Mesothelial cell of epicardium (in vitro differentiated cells): ENCODE data around the gene SLAIN2. TPM values are rescaled to one million over a fixed set of nuclear protein-coding genes. Genes with fewer than 3 reads are reported as not detected.
A peak's percentile ranks its signal among the peaks of the same experiment; 100 is the strongest.

Experiments
- DNase-seq, 2 experiments: peaks; one replicate each; pipeline ENCODE4 v3.0.0; 2021; ENCODE audit warnings: low spot score in 2 of 2; ENCODE audit not compliant: unreplicated experiment in 2 of 2
- H3K27ac Mint-ChIP-seq: 2 replicates; pipeline ENCODE4 v1.8.0; 2021; ENCODE audit warnings: mixed read lengths
- H3K27me3 Mint-ChIP-seq: 2 replicates; pipeline ENCODE4 v1.8.0; 2021; ENCODE audit warnings: low read depth, mixed read lengths
- H3K36me3 Mint-ChIP-seq: 2 replicates; pipeline ENCODE4 v1.8.0; 2021; ENCODE audit warnings: mixed read lengths
- H3K4me1 Mint-ChIP-seq: 2 replicates; pipeline ENCODE4 v1.8.0; 2021; ENCODE audit warnings: mixed read lengths
- H3K4me3 Mint-ChIP-seq: 2 replicates; pipeline ENCODE4 v1.8.0; 2021; ENCODE audit warnings: mild to moderate bottlenecking, moderate library complexity, mixed read lengths
- H3K9me3 Mint-ChIP-seq: 2 replicates; pipeline ENCODE4 v1.8.0; 2021; ENCODE audit warnings: mixed read lengths
- CTCF ChIP-seq: fragments of 200-600 bp; sonication (generic); IDR thresholded peaks from one replicate; pipeline ENCODE4 v1.5.0; 2021; ENCODE audit warnings: antibody characterized with exemption; ENCODE audit not compliant: unreplicated experiment
- total RNA-seq: library from RNA; stranded (reverse); gene quantifications from 3 replicates; pipeline ENCODE4 v1.2.1, GENCODE V29; 2021

SLAIN2 gene
- total RNA-seq, 1 donor from 2014 or later = 60.1 TPM

- Mint-ChIP-seq H3K4me1 (peaks cover 34% of the 10 kb centered on the region), H3K9me3 (peaks cover 4% of the 10 kb centered on the region), H3K4me3 (no peak overlapping the region), H3K27ac (peak overlapping the region; percentile 86), H3K36me3 (peaks cover 6% of the 10 kb centered on the region), H3K27me3 (no peaks in the 10 kb centered on the region)
- no peak for TF ChIP-seq CTCF
- no peak for DNase-seq
Observed at GRCh38 chr4:48350871-48351270, 9.5 kb downstream of the SLAIN2 start.

GRCh38 chr4:48352793-48353192 lies 11.5 kb downstream of the SLAIN2 start:
- TF ChIP-seq CTCF = no peak
- DNase-seq = no peak
- peaks cover 6% of the 10 kb centered on the region for H3K36me3 Mint-ChIP-seq
- H3K4me1 Mint-ChIP-seq = peaks cover 25% of the 10 kb centered on the region
- H3K4me3 Mint-ChIP-seq = no peak overlapping the region
- H3K27ac Mint-ChIP-seq = no peak overlapping the region
- H3K9me3 Mint-ChIP-seq = peaks cover 4% of the 10 kb centered on the region
- H3K27me3 Mint-ChIP-seq = no peaks in the 10 kb centered on the region

- no peak for DNase-seq
- H3K4me1 Mint-ChIP-seq = peaks cover 16% of the 10 kb centered on the region
- H3K27me3 Mint-ChIP-seq = no peaks in the 10 kb centered on the region
- no peak for TF ChIP-seq CTCF
- H3K36me3 Mint-ChIP-seq = peaks cover 8% of the 10 kb centered on the region
- peaks cover 4% of the 10 kb centered on the region for H3K9me3 Mint-ChIP-seq
- H3K4me3 Mint-ChIP-seq = no peak overlapping the region
- H3K27ac Mint-ChIP-seq = no peak overlapping the region
Observed at GRCh38 chr4:48356355-48356754, 15.0 kb downstream of the SLAIN2 start.

- Mint-ChIP-seq H3K4me3 (no peak overlapping the region), H3K36me3 (peaks cover 7% of the 10 kb centered on the region), H3K27ac (peak overlapping the region; percentile 80), H3K4me1 (peaks cover 19% of the 10 kb centered on the region), H3K9me3 (no peaks in the 10 kb centered on the region), H3K27me3 (no peaks in the 10 kb centered on the region)
- TF ChIP-seq CTCF = no peak
- no peak for DNase-seq
Observed at GRCh38 chr4:48360285-48361011, 19.1 kb downstream of the SLAIN2 start.

- H3K4me3 Mint-ChIP-seq = no peak overlapping the region
- peak overlapping the region; percentile 80 for H3K27ac Mint-ChIP-seq
- peaks cover 11% of the 10 kb centered on the region for H3K36me3 Mint-ChIP-seq
- peaks cover 19% of the 10 kb centered on the region for H3K4me1 Mint-ChIP-seq
- H3K9me3 Mint-ChIP-seq = no peaks in the 10 kb centered on the region
- no peak for DNase-seq
- TF ChIP-seq CTCF = no peak
- H3K27me3 Mint-ChIP-seq = no peaks in the 10 kb centered on the region
Observed at GRCh38 chr4:48361012-48361400, 19.7 kb downstream of the SLAIN2 start.

GRCh38 chr4:48366611-48367010 lies 25.3 kb downstream of the SLAIN2 start:
- peaks cover 12% of the 10 kb centered on the region for H3K36me3 Mint-ChIP-seq
- no peaks in the 10 kb centered on the region for H3K9me3 Mint-ChIP-seq
- H3K4me3 Mint-ChIP-seq = no peak overlapping the region
- no peaks in the 10 kb centered on the region for H3K27me3 Mint-ChIP-seq
- TF ChIP-seq CTCF = no peak
- no peak for DNase-seq
- H3K4me1 Mint-ChIP-seq = peaks cover 17% of the 10 kb centered on the region
- peak overlapping the region; percentile 14 for H3K27ac Mint-ChIP-seq
